Neuron (in vitro differentiated cells): Measurements from ENCODE around the gene CCL27.

Experiments
- H2AFZ ChIP-seq: one replicate; pipeline ENCODE4 v1.6.1; 2013; ENCODE audit warnings: low read depth, mild to moderate bottlenecking, inconsistent platforms, low read length, moderate library complexity
- H3K27me3 ChIP-seq: one replicate; pipeline ENCODE4 v1.6.1; 2013; ENCODE audit warnings: low read length; ENCODE audit not compliant: insufficient read depth
- H3K36me3 ChIP-seq: one replicate; pipeline ENCODE4 v1.6.1; 2013; ENCODE audit warnings: low read length; ENCODE audit not compliant: insufficient read depth
- H3K4me1 ChIP-seq: one replicate; pipeline ENCODE4 v1.6.1; 2013; ENCODE audit warnings: low read length; ENCODE audit not compliant: insufficient read depth
- H3K4me3 ChIP-seq: 2 replicates; pipeline ENCODE4 v1.5.1; 2013; ENCODE audit warnings: mild to moderate bottlenecking, low read length, moderate library complexity
- H3K9me3 ChIP-seq: one replicate; pipeline ENCODE4 v1.6.1; 2013; ENCODE audit warnings: low read length

The CCL27 gene

GRCh38 chr9:34636791-34637355 is 25.6 kb downstream of the CCL27 start:
- peak overlapping the region; percentile 71 for H2AFZ ChIP-seq
- peaks cover 11% of the 10 kb centered on the region for H3K4me1 ChIP-seq
- peak overlapping the region; percentile 71 for H3K4me3 ChIP-seq
- no peaks in the 10 kb centered on the region for H3K9me3 ChIP-seq
- H3K27me3 ChIP-seq, result no peaks in the 10 kb centered on the region
- H3K36me3 ChIP-seq, result peaks cover 7% of the 10 kb centered on the region

GRCh38 chr9:34635556-34635955 is 26.9 kb downstream of the CCL27 start:
- Histone ChIP-seq H3K4me3 (no peak overlapping the region), H2AFZ (no peak overlapping the region), H3K9me3 (no peaks in the 10 kb centered on the region), H3K27me3 (peaks cover 8% of the 10 kb centered on the region), H3K36me3 (peaks cover 7% of the 10 kb centered on the region), H3K4me1 (peaks cover 11% of the 10 kb centered on the region)

GRCh38 chr9:34634551-34635248 is 27.8 kb downstream of the CCL27 start:
- peaks cover 7% of the 10 kb centered on the region for H3K36me3 ChIP-seq
- H3K9me3 ChIP-seq, result no peaks in the 10 kb centered on the region
- no peak overlapping the region for H2AFZ ChIP-seq
- H3K27me3 ChIP-seq, result peaks cover 17% of the 10 kb centered on the region
- H3K4me1 ChIP-seq, result peaks cover 11% of the 10 kb centered on the region
- no peak overlapping the region for H3K4me3 ChIP-seq

- Histone ChIP-seq H3K4me1 (peaks cover 16% of the 10 kb centered on the region), H3K36me3 (peaks cover 7% of the 10 kb centered on the region), H3K4me3 (no peak overlapping the region), H3K27me3 (peaks cover 22% of the 10 kb centered on the region), H3K9me3 (no peaks in the 10 kb centered on the region), H2AFZ (no peak overlapping the region)
These were observed 28.5 kb downstream of the CCL27 start for GRCh38 chr9:34633851-34634550.

- Histone ChIP-seq H3K4me1 (peaks cover 19% of the 10 kb centered on the region), H3K9me3 (no peaks in the 10 kb centered on the region), H3K4me3 (no peak overlapping the region), H3K27me3 (peaks cover 29% of the 10 kb centered on the region), H3K36me3 (peaks cover 7% of the 10 kb centered on the region), H2AFZ (no peak overlapping the region)
These were observed 29.3 kb downstream of the CCL27 start for GRCh38 chr9:34633166-34633565.

- peaks cover 54% of the 10 kb centered on the region for H3K27me3 ChIP-seq
These were observed 31.9 kb downstream of the CCL27 start for GRCh38 chr9:34630402-34631154.

GRCh38 chr9:34629491-34629808 is 33.0 kb downstream of the CCL27 start:
- peaks cover 12% of the 10 kb centered on the region for H3K4me1 ChIP-seq
- H3K4me3 ChIP-seq, result no peak overlapping the region
- no peaks in the 10 kb centered on the region for H3K36me3 ChIP-seq
- H2AFZ ChIP-seq, result no peak overlapping the region
- no peaks in the 10 kb centered on the region for H3K9me3 ChIP-seq
- H3K27me3 ChIP-seq, result peaks cover 65% of the 10 kb centered on the region

More at GRCh38 chr9:34630402-34631154, 31.9 kb downstream of the CCL27 start:
- H2AFZ ChIP-seq, result no peak overlapping the region
- H3K4me3 ChIP-seq, result no peak overlapping the region
- H3K36me3 ChIP-seq, result peaks cover 4% of the 10 kb centered on the region
- H3K9me3 ChIP-seq, result no peaks in the 10 kb centered on the region
- peaks cover 12% of the 10 kb centered on the region for H3K4me1 ChIP-seq

- Histone ChIP-seq H3K27me3 (peaks cover 66% of the 10 kb centered on the region), H3K4me1 (peaks cover 12% of the 10 kb centered on the region), H3K4me3 (peak within 1 kb of the TSS; percentile 21), H3K9me3 (no peaks in the 10 kb centered on the region), H2AFZ (no peak within 1 kb of the TSS), H3K36me3 (no peaks in the 10 kb centered on the region)
These were observed 33.6 kb downstream of the CCL27 start, which contains the start of gene ARID3C for GRCh38 chr9:34628656-34629490. ARID3C (minus strand) TSS chr9:34629066; CDS start chr9:34628014, 1,052 bp downstream.

- peak overlapping the region; percentile 21 for H3K4me3 ChIP-seq
- no peaks in the 10 kb centered on the region for H3K36me3 ChIP-seq
- H3K4me1 ChIP-seq, result peaks cover 12% of the 10 kb centered on the region
- H2AFZ ChIP-seq, result no peak overlapping the region
- peaks cover 2% of the 10 kb centered on the region for H3K9me3 ChIP-seq
- peaks cover 66% of the 10 kb centered on the region for H3K27me3 ChIP-seq
These were observed 34.5 kb downstream of the CCL27 start for GRCh38 chr9:34627716-34628655.

- H3K4me3 ChIP-seq, result no peak overlapping the region
- H3K4me1 ChIP-seq, result peaks cover 17% of the 10 kb centered on the region
- H3K36me3 ChIP-seq, result no peaks in the 10 kb centered on the region
- H2AFZ ChIP-seq, result no peak overlapping the region
- peaks cover 60% of the 10 kb centered on the region for H3K27me3 ChIP-seq
- H3K9me3 ChIP-seq, result peaks cover 2% of the 10 kb centered on the region
These were observed 37.3 kb downstream of the CCL27 start for GRCh38 chr9:34625186-34625486.

- no peak overlapping the region for H3K4me3 ChIP-seq
- H3K4me1 ChIP-seq, result peaks cover 19% of the 10 kb centered on the region
- H3K27me3 ChIP-seq, result peaks cover 56% of the 10 kb centered on the region
- peak overlapping the region; percentile 64 for H2AFZ ChIP-seq
- H3K36me3 ChIP-seq, result no peaks in the 10 kb centered on the region
- peaks cover 2% of the 10 kb centered on the region for H3K9me3 ChIP-seq
These were observed 37.8 kb downstream of the CCL27 start for GRCh38 chr9:34624475-34625185.
